GM11168 (cell line): ENCODE measurements around the gene LRG1.
"Not testable (repeated sequence)": the region's sequence is repeated elsewhere in the genome, so short reads cannot be mapped to it uniquely, and the experiment has no call there.

Experiments used
- in situ Hi-C: fragments of 300-500 bp; cut with MboI; formaldehyde crosslinking; loops from one replicate; pipeline ENCODE4 v1.12.0; 2022; ENCODE audit warnings: low sequenced_read_pairs; ENCODE audit not compliant: unreplicated experiment

Gene LRG1

DNA sequence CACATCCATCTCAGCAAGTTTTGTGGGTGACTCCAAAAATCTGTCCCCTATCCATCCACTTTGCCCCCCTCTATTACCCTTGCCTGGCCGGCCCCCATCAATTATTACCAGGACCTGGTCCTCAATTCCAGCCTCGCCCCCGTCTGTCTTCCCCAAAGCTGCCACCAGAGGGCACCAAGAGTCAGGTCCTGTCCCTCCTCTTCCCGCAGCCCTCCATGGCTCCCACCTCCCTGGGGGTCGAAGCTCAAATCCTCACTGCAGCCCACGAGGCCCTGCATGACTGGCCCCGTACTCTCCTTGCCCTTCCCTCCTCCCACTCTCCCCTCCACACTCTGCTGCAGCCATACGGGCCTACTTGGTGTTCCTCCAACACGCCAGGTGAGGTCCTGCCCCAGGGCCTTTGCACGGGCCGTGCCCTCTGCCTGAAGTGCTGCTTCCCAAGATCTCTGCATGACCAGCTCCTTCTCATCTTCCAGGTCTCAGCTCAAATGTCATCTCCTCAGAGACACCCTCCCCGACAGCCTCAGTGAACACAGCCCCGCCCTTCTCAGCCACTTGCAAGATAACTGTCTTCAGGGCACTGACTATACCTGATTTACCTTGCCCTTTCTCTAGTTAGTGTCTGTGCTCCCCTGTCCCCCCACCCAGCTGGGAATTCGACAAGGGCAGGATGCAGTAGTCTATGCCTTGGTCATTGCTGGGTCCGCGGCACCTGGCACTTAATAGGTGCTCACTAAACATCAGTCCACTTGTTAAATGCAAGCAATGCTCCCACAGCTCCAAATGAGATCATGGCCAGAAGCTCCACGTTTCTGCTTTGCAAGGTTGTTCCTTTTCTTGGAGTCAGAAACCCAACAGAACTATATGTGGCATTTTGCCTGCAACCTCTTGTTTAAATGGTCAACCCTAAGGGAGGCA, 36.4 kb upstream of the LRG1 start:
- in situ Hi-C loops = loop anchor here (5.0 kb wide), 1 partner anchor 66 kb away; no protein-coding TSS in a partner anchor

DNA sequence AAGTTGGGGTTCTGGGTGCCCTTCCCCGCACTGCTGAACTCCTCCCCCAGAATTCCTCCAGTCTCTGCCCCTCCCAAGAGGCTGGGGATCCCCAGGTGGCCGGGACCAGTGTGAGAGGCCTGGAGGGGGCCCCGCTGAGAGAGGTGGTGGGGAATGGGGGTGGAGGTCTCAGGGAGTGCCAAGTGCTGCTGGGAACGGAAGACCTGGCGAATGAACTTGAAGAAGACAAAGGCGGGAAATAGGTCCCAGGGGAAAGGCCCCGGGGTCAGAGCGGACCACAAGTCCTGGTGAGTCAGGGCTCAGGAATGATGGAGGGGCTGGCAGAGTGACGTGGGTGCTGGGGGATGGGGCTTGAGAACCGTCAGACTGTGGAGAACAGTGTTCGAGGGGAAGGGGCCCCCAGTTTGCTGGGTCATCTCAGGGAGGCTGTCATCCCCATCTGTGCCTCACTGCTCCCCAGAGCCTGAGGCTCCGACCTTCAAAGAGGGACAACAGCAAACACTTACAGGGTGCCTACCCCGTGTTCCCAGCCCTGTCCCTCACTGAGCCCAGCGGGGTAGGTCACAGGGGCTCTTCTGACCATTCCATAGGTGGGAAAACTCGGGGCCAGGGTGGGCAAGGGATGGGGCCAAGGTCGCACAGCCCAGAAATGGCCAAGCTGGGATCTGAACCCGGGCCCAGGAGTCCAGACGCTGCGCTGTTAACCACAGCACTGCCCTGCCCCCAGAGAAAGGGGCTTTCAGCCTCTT, 35.6 kb upstream of the LRG1 start:
- in situ Hi-C loops = loop anchor here (5.0 kb wide), 1 partner anchor 67 kb away; no protein-coding TSS in a partner anchor

DNA sequence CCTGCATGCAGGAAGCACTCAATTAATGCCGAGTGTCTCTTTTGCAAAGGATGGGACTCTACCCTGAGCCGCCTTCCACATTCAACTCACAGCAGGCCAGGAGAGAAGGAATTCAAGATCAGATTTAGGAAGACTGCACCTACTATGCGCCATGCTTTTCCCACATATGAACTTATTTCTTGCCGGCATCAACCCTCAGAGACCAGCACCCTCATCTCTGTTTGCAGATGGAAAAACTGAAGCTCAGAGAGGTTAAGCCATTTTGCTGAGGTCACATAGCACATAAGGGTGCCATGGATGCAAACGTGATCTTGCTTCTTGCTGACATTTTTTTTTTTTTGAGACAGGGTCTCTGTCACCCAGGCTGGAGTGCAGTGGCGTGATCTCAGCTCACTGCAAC, 33.8 kb upstream of the LRG1 start:
- in situ Hi-C loops = no loop called here

DNA sequence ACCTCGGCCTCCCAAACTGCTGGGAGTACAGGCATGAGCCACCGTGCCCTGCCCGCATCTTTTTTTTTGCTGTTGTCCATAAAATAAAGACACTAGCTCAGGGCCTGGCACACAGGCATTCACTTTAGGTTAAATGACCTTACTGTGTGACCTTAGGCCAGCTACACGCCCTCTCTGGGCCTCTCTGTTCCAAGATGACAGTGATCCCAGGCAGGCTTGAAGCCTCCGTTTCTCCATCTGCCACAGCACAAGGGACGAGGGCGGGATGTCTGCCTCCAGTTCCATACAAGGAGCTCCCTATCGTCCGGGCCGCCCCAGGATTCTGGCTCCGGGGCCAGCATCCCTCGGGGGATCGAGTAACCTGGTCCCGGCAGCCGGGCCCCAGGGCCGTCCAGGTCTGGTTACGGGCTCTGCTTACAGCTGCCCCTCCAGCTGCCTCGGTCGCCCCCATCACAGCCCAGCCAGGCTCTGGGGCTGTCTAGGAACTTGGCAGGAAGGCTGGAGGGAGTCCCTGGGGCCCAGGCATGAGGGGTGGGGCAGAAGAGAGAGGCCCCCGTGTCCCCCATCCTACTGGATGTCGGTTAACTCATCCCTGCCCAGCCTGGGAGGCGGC, 31.6 kb upstream of the LRG1 start:
- in situ Hi-C loops = no loop called here

DNA sequence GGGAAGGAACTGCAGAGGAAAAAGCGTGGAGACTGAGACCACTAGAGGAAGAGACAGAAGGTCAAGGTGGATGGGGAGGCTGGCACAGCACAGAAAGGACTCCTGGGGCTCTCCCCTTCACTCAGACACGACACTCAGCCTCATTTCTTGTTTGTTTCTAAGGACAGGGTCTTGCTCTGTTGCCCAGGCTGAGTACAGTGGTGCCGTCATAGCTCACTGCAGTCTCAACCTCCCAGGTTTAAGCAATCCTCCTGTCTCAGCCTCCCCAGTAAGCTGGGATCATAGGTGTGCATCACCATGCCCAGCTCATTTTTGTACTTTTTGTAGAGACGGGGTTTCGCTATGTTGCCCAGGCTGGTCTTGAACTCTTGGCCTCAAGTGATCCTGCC, 31.1 kb upstream of the LRG1 start:
- in situ Hi-C loops = no loop called here

DNA sequence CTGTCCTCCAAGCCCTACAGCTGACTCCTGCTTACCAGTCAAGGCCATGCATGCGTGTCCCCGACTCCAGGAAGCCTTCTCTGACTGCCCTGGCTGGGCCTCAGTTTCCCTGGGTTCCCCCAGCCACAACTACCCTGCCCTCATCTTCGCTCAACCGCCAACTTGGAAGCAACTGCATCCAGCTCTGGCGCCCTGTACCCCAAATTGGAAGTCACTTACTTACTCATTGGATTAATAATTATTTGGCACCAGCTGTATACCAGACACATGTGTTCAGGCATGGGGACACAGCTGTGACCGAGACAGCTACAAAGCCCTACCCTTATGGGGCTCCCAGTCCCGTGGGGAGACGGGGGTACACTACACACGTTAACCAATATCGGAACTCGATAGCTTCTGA, 30.6 kb upstream of the LRG1 start:
- in situ Hi-C loops = no loop called here

DNA sequence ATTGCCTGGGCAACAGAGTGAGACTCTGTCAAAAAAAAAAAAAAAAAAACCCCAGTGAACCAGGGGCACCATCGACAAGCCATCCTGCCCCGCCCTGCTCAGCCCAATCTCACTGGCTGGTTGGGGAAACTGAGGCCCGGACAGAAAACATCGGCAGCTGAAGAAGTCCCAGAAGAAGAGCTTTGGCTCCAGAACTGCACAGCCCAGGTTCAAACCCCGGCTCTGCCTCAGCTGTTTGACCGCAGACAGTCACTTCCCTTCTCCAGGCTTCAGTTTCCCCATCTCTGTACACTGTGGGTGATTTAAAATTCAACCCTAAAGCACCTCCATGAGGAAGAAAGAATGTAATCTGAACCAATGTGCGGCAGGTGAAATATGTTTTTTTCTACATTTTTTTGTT, 29.1 kb upstream of the LRG1 start:
- in situ Hi-C loops = no loop called here

DNA sequence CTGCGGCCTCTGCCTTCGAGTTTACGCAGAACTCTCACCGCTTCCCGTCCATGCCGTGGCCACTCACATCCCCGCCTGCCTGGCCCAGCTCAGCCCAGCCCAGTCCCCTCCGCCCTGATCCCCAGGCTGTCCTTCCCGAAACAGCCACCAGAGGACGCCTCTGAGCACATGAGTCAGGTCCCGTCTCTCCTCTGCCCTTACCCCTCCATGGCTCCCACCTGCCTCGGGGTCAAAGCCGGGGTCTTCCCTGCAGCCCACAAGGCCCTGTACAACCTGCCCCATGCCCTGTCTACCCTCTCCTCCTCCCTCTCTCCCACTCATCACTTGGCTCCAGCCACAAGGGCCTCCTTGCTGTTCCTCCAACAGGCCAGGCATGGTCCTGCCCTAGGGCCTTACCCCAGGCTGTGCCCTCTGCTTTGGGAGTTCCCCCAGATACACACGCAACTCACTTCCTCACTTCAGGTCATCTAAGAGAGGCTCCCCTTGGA, 27.8 kb upstream of the LRG1 start:
- in situ Hi-C loops = no loop called here

DNA sequence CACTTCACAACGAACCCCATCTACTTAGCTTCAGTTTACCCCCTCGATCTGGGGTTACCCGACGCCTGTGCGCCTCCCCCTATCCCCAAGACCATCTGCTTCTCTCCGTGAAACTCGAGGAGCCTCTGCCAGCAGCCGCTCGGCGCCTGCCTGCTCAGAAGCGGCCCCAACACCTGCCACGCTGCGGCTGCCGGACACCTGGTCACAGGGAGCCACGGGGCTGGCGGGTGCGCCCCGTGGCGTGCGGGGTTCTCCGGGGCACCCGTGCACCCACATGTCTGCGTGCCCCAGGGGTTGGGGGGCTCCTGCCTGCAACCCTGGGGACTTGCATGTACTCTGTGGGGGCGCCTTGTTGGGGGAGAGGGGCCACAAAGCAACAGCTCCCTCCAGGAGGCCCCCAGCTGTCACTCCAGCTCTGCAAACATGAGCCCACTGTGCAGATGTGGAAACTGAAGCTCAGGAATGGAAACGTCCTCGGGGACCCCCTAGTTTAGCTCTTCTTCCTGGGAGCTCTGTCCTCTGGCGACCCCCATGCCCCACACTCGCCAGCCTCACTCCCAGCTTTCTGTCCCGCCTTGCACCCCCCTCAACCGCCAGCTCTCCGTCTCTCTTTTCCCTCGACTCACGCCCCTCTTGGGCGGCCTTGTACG, 26.7 kb upstream of the LRG1 start:
- in situ Hi-C loops = no loop called here

DNA sequence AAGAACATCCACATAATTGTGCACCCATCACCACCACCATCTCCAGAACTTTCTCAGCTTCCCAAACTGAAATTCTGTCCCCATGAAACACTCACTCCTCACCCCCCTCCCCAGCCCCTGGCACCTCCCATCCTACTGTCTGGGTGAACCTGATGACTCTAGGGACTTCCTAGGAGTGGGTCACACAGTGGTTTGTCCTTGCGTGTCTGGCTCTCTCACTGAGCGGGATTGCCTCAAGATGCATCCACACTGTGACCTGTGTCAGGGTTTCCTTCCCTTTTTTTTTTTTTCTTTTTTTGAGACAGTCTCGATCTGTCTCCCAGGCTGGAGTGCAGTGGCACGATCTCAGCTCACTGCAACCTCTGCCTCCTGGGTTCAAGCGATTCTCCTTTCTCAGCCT, 23.7 kb upstream of the LRG1 start:
- in situ Hi-C loops = not testable (repeated sequence)

DNA sequence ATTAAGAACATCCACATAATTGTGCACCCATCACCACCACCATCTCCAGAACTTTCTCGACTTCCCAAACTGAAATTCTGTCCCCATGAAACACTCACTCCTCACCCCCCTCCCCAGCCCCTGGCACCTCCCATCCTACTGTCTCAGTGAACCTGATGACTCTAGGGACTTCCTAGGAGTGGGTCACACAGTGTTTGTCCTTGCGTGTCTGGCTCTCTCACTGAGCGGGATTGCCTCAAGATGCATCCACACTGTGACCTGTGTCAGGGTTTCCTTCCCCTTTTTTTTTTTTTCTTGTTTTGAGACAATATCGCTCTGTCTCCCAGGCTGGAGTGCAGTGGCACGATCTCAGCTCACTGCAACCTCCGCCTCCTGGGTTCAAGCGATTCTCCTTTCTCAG, 22.2 kb upstream of the LRG1 start:
- in situ Hi-C loops = not testable (repeated sequence)

DNA sequence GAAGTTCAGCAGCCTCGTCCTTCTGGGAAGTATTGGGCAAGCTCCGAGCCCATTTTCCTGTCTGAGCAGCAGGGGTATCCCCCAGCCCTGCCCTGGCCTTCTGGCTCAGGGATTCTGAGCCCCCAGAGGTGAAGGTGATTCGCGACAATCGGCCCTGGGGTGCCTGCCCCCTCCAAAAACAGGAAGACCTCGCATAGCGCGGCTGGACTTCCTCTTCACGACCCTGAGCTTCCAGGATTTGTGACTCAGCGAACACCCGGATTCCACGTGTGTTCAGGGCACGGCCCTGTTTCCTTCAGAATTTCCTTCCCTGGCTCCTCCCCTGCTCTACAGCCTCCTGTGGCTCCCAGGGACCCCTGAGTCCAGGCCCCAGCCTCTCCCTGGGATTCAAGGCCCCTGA, 19.7 kb upstream of the LRG1 start, which contains the start of gene SEMA6B:
TSS of gene SEMA6B (minus strand) at position 116 of the 400 bp plus-strand sequence. CDS start 1,227 bp downstream, outside the sequence.
- in situ Hi-C loops = no loop called here

DNA sequence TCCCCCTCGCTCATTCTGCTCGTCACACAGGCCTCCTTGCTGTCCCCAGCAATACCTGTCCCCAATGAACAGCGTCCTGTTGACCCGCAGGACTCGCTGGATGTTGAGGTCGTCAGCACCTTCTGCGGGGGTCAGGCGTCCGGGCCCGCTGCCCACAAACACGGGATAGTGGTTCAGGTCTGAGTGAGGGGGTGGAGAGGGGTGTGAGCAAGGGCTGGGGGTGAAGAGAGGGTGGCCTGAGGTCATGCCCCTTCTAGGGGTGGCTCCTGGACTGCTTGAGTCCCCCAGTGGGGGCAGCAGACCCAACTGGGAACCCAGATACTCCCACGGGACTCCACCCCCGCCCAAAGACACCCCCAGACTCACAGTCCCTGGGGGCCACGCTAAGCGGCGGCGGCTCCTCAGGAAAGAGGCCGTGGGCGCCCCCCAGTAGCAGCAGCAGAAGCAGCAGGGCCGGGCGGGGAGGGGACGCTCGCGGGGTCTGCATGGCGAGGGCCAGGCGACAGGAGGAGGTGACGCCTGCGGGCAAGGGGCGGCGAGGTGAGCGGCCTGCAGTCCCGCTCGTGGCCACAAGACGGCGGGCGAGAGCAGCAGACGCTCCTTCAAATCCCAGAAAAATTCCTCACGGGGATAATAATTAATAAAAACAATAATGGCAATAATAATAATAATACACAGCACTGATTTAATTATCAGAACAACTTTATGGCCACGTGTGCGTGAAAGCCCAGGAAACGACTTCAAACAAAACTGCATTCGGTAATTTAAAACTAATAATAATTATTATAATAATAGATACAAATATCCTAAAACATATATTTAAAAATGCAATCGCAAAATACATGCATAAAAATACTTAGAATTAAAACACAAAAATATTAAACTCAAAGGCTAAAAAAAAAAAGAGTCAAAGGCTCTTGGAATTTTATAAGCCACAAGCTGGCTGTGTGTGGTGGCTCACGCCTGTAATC, 18.4 kb upstream of the LRG1 start:
- in situ Hi-C loops = no loop called here

DNA sequence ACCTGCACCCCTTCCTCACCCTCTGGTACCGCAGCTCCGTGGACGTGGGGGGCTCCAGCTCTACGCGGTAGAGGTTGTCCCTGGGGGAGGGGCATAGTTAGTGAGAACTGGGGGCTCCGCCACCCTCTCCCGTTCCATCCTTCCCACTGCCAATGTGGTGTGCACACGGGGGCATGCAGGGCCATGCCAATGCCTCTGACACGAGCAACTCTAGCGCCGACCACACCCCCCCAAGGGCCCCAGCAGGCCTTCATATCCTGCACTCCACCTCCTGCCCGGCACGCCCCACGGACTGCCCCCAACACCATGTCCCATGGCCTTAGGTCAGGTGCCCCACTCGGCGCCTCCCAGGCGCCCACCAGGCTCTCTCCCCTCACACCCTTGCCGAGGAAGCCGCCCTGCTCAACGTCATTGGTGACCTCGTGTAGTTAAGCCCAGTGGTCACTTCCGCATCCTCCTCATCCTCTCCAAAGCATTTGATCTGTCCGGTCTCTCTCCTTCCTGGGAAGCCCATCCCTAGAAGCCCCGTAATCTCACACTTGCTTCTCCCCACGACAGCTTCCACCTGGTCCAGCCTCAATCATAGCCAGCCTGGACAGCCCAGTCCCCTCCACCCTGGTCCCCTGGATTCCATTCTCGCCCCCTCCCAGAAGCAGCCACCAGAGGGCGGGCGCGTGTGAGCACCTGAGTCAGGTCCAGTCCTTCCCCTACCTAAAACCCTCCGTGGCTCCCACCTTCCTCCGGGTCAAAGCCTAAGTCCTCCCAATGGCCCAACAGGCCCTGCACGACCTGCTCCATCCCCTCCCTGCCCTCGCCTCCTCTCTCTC, 17.5 kb upstream of the LRG1 start:
- in situ Hi-C loops = no loop called here

DNA sequence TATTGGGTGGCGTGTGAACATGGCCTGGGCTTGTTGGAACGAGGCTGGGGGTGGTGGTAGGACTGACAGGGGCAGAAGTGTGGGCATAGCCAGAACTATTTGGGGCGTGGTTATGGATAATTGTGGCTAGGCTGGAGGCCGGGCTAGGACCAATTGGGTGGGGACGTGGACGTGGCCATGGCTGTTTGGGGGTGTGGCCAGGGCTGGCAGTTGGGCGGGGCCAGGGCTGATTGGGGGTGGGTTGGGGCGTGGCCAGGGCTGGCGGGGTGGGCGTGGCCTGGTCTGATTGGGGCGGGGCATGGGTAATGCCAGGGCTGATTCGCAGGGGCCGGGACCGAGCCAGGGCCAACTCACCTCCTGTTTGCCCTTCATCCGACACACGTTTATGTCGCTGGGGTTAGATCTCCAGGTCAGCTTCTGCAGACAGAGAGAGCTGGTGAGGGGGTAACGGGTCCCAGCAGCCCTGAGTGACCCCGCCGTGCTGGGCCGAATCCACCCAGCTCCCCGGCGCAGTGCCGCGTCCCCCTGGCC, 16.8 kb upstream of the LRG1 start:
- in situ Hi-C loops = no loop called here

DNA sequence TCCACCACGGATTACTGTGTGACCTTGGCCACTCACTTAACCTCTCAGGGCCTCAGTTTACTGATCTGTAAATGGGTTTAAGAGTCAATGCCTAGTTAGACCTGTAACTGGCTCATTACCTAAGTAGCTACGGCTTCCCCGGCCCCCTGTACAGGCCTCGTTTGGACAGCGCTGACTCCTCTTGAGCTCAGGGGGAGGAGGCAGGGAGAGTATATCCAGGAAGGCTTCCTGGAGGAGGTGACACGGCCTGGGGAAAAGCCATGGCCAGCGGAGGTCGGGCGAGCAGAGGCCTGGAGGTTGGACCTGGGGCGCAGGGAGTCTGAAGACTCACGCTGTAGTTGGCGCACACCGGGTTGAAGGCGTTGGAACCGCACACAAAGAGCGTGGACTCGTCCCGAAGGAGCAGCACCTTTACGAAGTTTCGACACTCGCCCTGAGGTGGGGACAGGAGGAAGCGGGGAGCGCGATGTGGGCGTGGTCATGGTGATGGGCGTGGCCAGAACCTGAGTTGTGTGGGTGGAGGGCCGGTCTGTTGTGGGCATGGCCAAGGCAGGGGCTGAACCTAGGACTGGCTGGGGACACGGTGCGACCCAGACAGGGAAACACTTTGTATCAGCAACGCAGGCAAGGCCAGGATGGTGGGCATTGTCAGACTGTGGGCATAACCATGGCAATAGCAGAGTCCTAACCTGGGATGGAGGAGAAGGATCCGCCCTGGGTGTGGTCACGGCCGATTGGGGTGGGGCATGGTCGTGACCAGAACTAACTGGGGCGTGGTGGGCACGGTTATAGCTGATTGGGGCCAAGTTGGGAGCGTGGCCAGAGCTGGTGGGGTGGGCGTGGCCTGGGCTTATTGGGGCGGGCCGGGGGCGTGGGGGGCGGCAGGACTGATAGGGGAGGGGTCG, 16.1 kb upstream of the LRG1 start:
- in situ Hi-C loops = no loop called here

DNA sequence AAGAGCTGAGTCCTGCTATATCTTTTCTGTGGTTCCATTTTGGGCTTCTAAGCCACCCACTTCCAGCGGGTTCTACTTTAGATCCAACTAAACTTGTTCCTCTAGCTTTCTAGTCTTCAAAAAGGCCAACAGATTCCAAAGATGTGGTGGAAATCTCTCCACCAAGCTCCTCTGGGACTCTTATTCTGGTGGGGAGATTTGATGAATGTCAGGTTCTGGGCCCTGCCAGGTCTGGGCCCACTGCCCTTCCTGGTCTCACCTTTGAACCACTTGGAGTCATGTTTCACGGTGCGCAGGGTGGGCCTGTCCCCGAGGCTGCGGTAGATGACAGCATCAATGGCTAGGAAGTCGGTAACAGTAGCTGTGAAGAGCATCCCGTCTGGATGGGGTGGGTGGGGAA, 14.9 kb upstream of the LRG1 start:
- in situ Hi-C loops = no loop called here
